ENCODE results near the gene PICK1. TPM values are rescaled to one million over a fixed set of nuclear protein-coding genes. Genes with fewer than 3 reads are reported as not detected.

The PICK1 gene
- total RNA-seq, 1 donor from 2014 or later: 21.1 TPM

DNA sequence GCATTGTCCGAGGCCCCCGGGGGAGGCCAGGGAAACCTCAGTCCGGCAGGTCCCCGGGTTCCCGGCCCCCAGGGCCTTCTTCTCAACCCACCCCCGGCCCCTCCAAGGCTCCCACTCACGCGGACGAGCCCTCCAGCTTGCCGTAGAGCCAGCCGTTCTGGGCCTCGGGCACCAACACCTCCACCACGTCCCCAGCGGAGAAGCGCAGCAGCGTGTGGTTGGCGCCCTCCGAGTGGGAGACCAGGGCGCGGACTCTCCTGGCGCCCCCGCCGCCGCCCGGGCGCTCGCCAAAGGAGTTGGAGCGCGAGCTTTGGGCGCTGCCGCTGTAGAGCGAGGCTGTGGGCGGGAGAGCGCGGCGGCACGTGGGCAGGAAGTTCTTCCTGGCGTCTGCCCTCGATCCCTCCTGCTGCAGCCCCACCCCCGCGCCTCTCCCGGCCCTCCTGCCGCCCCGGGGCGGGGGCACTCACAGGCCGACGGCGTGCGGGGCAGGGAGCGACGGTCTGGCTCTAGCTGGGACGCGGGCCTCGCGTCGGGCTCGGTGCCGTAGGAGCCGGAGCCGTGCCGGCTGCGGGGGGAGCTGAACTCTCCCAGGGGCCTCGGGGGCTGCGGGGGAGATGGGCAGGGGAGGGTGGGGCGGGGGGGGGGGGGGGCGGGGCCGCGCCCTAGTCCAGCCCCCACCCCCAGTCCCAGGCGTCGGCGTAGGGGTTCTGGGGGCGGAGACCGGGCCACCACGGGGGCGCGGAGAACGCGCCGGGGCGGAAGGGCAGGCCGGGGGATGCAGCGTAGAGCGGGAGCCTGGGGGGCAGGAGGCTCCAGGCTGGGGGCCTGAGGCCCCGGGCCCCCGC is 31.6 kb downstream of the PICK1 start:
- Histone ChIP-seq H3K4me1 (peaks cover 6% of the 10 kb centered on the region), H3K27me3 (ENCODE audit: low read depth) (peaks cover 21% of the 10 kb centered on the region), H3K27ac (replicated peaks) (no peak overlapping the region), H3K9me3 (replicated peaks) (no peaks in the 10 kb centered on the region), H3K4me3 (peak overlapping the region; percentile 49), H3K36me3 (no peaks in the 10 kb centered on the region)
- TF ChIP-seq, protein P1, sequence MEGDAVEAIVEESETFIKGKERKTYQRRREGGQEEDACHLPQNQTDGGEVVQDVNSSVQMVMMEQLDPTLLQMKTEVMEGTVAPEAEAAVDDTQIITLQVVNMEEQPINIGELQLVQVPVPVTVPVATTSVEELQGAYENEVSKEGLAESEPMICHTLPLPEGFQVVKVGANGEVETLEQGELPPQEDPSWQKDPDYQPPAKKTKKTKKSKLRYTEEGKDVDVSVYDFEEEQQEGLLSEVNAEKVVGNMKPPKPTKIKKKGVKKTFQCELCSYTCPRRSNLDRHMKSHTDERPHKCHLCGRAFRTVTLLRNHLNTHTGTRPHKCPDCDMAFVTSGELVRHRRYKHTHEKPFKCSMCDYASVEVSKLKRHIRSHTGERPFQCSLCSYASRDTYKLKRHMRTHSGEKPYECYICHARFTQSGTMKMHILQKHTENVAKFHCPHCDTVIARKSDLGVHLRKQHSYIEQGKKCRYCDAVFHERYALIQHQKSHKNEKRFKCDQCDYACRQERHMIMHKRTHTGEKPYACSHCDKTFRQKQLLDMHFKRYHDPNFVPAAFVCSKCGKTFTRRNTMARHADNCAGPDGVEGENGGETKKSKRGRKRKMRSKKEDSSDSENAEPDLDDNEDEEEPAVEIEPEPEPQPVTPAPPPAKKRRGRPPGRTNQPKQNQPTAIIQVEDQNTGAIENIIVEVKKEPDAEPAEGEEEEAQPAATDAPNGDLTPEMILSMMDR (IDR thresholded peaks at IDR 0.05; ENCODE audit: borderline replicate concordance): no peak
- intact Hi-C loops (cut with micrococcal nuclease): no loop called here
- DNase-seq: peak; percentile 30

DNA sequence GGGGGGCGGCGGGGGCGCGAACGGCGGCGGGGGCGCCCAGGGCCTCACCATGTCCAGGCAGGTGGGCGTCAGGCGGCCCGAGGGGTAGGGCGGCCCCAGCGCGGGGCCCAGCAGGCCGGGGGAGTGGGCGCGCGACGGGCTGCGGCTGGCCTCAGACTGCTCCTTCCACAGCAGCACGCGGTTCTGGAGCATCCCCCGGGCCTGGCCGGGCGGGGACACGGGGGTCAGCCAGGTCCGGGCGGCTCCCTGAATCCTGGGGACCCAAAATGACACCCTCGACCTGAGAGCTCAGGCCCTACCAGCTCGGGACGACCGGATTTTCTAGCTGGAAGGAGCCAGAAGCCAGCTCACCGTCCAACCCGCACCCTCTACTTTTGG is 32.3 kb downstream of the PICK1 start:
- Histone ChIP-seq H3K4me1 (peaks cover 6% of the 10 kb centered on the region), H3K4me3 (peak overlapping the region; percentile 49), H3K27ac (replicated peaks) (no peak overlapping the region), H3K27me3 (ENCODE audit: low read depth) (peaks cover 21% of the 10 kb centered on the region), H3K9me3 (replicated peaks) (no peaks in the 10 kb centered on the region), H3K36me3 (no peaks in the 10 kb centered on the region)
- no peak for DNase-seq
- TF ChIP-seq, protein P1 (IDR thresholded peaks at IDR 0.05; ENCODE audit: borderline replicate concordance): no peak
- intact Hi-C loops (cut with micrococcal nuclease): no loop called here

DNA sequence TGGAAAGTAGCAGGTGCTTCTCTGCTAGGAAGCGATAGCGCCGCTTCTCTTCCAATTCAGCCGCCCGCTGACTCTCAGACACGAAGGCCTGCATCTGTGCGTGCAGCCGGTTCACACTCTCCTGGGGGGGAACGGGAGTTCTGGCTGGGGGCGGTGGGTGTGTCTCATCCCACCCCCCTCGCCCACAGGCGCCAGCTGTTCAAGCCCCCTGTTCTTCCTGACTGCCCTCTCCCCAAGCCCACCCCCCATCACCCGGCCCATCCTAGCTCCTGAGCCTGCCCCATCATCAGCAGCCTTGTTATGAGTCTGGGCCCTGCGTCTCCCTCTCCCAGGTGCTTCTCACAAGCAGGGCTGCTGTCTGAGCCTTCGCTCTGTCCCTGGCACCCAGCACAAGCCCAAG is 39.9 kb downstream of the PICK1 start:
- TF ChIP-seq, protein P1 (IDR thresholded peaks at IDR 0.05; ENCODE audit: borderline replicate concordance): no peak
- no peak for DNase-seq
- H3K4me3 ChIP-seq: no peak overlapping the region
- no peak overlapping the region for H3K27ac ChIP-seq (replicated peaks)
- no peaks in the 10 kb centered on the region for H3K27me3 ChIP-seq (ENCODE audit: low read depth)
- H3K9me3 ChIP-seq (replicated peaks): no peaks in the 10 kb centered on the region
- intact Hi-C loops (cut with micrococcal nuclease): no loop called here
- peaks cover 10% of the 10 kb centered on the region for H3K4me1 ChIP-seq
- no peaks in the 10 kb centered on the region for H3K36me3 ChIP-seq

DNA sequence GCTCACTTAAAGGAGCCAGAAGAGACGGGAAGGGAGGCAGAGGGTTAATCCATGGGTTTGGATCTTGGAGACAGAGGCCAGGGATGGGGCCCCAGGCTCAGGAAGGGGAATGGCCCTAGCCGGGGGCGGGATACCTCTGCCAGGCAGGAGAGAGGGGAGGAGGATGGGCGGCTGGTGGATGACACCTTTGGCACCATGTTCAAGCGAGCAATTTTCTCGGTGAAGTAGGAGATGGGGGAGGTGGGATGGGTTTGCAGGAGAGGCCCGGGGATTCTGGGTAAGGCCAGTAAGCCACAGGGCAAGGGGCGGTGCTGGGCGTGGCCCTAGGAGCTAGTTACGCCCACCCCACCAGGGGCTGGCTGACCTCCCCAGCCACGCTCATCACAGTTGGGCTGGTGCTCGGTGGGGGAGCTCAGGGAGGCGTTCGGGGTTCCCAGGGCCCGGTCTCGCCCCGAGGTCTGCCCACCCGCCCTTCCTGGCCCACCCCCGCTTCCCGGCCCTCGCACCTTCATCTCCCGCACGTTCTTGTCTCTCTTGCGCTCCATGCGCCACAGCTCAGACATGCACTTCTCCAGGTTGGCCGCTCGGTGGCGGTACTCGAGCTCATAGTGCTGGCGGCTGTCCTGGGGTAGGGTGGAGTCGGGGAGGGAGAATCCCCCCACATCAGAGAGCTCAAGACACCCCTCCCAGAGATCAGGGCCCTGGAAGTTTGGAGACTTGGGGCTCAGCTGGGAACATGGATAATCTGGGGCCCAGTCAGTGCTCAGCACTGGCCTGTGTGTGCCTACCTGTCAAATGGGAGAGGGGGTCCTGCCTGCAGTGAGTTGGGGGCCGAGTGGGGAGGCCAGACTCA is 40.6 kb downstream of the PICK1 start:
- H3K36me3 ChIP-seq: no peaks in the 10 kb centered on the region
- DNase-seq: no peak
- no peaks in the 10 kb centered on the region for H3K9me3 ChIP-seq (replicated peaks)
- TF ChIP-seq, protein P1 (IDR thresholded peaks at IDR 0.05; ENCODE audit: borderline replicate concordance): peak; percentile 31
- no peak overlapping the region for H3K27ac ChIP-seq (replicated peaks)
- H3K4me1 ChIP-seq: peaks cover 10% of the 10 kb centered on the region
- H3K27me3 ChIP-seq (ENCODE audit: low read depth): no peaks in the 10 kb centered on the region
- intact Hi-C loops (cut with micrococcal nuclease): no loop called here
- H3K4me3 ChIP-seq: no peak overlapping the region

DNA sequence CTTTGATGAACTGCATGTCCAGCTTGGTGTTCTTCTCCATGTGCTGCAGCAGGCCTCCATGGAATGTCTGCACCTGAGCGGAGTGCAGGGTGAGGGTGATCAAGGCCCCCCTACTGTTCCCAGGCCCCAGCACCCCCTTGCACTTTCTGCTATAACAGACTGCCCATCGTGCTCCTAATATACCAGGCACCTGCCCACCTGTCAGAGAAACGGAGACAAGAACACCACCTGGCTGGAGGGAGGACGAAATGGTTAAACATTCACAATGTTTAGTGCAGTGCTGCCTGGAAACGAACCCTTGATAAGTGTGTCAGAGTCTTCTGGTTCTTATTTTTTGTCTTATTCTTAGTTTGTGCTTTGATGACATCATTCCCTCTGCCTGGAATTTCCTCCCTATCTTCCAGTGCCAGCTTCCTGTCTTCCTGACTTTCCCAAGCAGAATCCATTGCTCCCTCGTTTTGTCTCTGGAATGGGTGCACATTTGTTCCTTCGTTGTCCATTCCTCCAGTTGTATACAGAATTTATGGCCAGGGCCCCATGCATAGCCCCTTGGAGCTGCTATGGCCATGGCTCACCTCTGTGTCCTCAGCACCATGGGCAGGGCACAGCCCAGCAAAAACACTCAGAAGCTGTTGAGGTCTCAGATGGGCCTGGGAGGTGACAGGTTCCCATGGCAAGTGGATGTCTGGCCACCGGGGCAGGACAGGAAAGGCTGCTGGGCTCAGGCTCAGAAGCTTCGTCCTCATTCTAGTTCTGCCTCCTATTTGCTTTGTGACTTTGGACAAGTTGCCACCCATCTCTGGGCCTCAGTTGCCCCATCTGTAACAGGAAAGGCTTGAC is 41.4 kb downstream of the PICK1 start:
- Histone ChIP-seq H3K4me3 (no peak overlapping the region), H3K9me3 (replicated peaks) (no peaks in the 10 kb centered on the region), H3K36me3 (no peaks in the 10 kb centered on the region), H3K27ac (replicated peaks) (no peak overlapping the region), H3K4me1 (peaks cover 10% of the 10 kb centered on the region), H3K27me3 (ENCODE audit: low read depth) (no peaks in the 10 kb centered on the region)
- intact Hi-C loops (cut with micrococcal nuclease): no loop called here
- DNase-seq: no peak
- TF ChIP-seq, protein P1 (IDR thresholded peaks at IDR 0.05; ENCODE audit: borderline replicate concordance): no peak

All from left ventricle myocardium inferior (tissue), 1 donor.